Femur (tissue), 1 donor: Measurements from ENCODE around the gene UTRN.

Experiments
- DNase-seq: peaks from one replicate; pipeline ENCODE4 v3.0.0-alpha.2; 2017

UTRN gene

GRCh38 chr6:144314562-144314961, 29.4 kb downstream of the UTRN start:
- no peak for DNase-seq

- peak; percentile 36 for DNase-seq
Measured at GRCh38 chr6:144315226-144315980, 30.3 kb downstream of the UTRN start.

GRCh38 chr6:144315981-144316861, 31.1 kb downstream of the UTRN start:
- no peak for DNase-seq

GRCh38 chr6:144316862-144317195, 31.7 kb downstream of the UTRN start:
- DNase-seq = no peak

- DNase-seq = no peak
Measured at GRCh38 chr6:144317736-144318135, 32.6 kb downstream of the UTRN start.

GRCh38 chr6:144319211-144319610, 34.1 kb downstream of the UTRN start:
- DNase-seq = no peak

GRCh38 chr6:144320741-144321140, 35.6 kb downstream of the UTRN start:
- no peak for DNase-seq

GRCh38 chr6:144321839-144322591, 36.9 kb downstream of the UTRN start:
- no peak for DNase-seq

- no peak for DNase-seq
Measured at GRCh38 chr6:144325232-144325631, 40.1 kb downstream of the UTRN start.

GRCh38 chr6:144326393-144326792, 41.3 kb downstream of the UTRN start:
- no peak for DNase-seq

- peak; percentile 59 for DNase-seq
Measured at GRCh38 chr6:144327081-144327480, 41.9 kb downstream of the UTRN start.

- no peak for DNase-seq
Measured at GRCh38 chr6:144330017-144330987, 45.2 kb downstream of the UTRN start.

- no peak for DNase-seq
Measured at GRCh38 chr6:144331491-144331969, 46.4 kb downstream of the UTRN start.

- DNase-seq = no peak
Measured at GRCh38 chr6:144332177-144332576, 47.0 kb downstream of the UTRN start.

GRCh38 chr6:144334150-144334708, 49.1 kb downstream of the UTRN start:
- DNase-seq = peak; percentile 55
